ENCODE data around the gene GPR132. TPM values are rescaled to one million over a fixed set of nuclear protein-coding genes. Genes with fewer than 3 reads are reported as not detected.

Gene GPR132
- total and polyA plus RNA-seq, 10 of the 15 experiments (the other 5 are each of a cell fraction or from before 2014, with no cell fraction given): 1.9 to 49.3 (median 20.4) TPM

DNA sequence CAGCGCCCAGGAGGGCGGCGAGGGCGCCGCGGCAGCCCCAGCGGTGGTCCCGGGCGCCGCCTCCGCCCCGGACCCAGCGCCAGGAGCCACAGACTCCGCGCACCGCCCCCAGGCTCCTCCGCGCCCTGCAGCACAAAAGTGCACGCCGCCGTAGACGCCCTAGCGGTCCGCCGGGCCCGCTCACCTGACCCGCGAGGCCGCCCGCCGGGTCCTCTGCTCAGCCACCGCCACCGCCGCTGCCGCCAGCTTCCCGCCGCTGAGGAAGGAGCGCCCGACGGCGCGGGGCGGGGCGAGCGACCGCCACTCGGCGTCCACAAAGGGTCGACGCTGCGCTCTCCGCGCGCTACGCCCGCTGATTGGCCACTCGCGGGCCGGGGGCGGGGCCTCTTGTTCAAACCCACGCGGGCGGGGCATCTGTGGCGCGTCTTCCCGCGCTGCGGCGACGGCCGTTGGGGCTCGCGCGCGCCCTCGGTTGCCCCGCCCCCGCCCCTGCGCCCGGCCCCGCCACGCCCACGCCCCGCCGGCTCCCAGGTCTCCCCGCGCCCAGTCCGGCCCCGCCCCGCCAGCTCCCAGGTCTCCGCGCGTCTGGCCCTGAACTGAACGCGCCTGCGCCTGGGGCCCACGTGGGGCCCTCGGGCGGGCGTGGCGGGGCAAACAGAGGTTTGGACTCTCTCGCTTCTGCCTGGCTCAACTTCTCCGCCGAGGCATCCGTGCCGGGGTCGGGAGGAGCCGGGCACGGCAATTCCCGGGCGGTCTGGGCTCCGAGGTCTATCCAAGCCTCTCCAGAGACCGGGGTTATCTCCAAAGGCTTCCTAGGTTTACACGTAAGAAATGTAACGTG lies 44.2 kb downstream of the GPR132 start, which contains the start of gene CDCA4 (continued):
- TF ChIP-seq RELB (IDR thresholded peaks at IDR 0.05; ENCODE audit: low read depth) (no peak), YY1 (IDR thresholded peaks at IDR 0.05; ENCODE audit: low read depth, low read length) (no peak; the same call in none of the 2 replicates), EZH2 (IDR thresholded peaks at IDR 0.05; ENCODE audit: borderline replicate concordance, control insufficient read depth, low read depth, low read length) (no peak), MTA2 (IDR thresholded peaks at IDR 0.05; ENCODE audit: low read depth) (no peak), YBX1 (IDR thresholded peaks at IDR 0.05) (no peak), ZNF384 (IDR thresholded peaks at IDR 0.05; ENCODE audit: borderline replicate concordance, low read depth, low read length) (no peak), BACH1 (IDR thresholded peaks at IDR 0.05; ENCODE audit: borderline replicate concordance) (0 out of 2 replicates have a peak, but pooled peaks have one; percentile 29), NR2C1 (IDR thresholded peaks at IDR 0.05) (0 out of 2 replicates have a peak, but pooled peaks have one; percentile 8), ATF7 (IDR thresholded peaks at IDR 0.05; ENCODE audit: low read depth) (no peak), NFIC (IDR thresholded peaks at IDR 0.05; ENCODE audit: low read depth, low read length) (no peak), MXI1 (IDR thresholded peaks at IDR 0.05; ENCODE audit: low read depth, low read length) (peak; percentile 95), IRF4 (IDR thresholded peaks at IDR 0.05; ENCODE audit: low read depth, low read length) (no peak), MYB (IDR thresholded peaks at IDR 0.05; ENCODE audit: borderline replicate concordance, low read depth, low read length) (no peak), SP1 (IDR thresholded peaks at IDR 0.05; ENCODE audit: low read depth, low read length) (peak; percentile 81), RELA (IDR thresholded peaks at IDR 0.05; ENCODE audit: borderline replicate concordance, partially characterized antibody) (peak; percentile 33), CEBPB (IDR thresholded peaks at IDR 0.05; ENCODE audit: borderline replicate concordance in 1 of 2, low read depth in 2 of 2, low read length in 2 of 2) (no peak), MLLT1 (IDR thresholded peaks at IDR 0.05) (no peak; the same call in 1 of the 2 replicates), ZNF207 (IDR thresholded peaks at IDR 0.05; ENCODE audit: borderline replicate concordance) (peak; percentile 43; the same call in 1 of the 2 replicates), ETV6 (conservative IDR thresholded peaks at IDR 0.05 in 1 of 2, IDR thresholded peaks at IDR 0.05 in 1 of 2; ENCODE audit: borderline replicate concordance in 1 of 2, low read depth in 1 of 2) (no peak), RAD21 (IDR thresholded peaks at IDR 0.05; ENCODE audit: insufficient read depth, low read depth, low read length) (no peak)
- TF ChIP-seq, protein P1, sequence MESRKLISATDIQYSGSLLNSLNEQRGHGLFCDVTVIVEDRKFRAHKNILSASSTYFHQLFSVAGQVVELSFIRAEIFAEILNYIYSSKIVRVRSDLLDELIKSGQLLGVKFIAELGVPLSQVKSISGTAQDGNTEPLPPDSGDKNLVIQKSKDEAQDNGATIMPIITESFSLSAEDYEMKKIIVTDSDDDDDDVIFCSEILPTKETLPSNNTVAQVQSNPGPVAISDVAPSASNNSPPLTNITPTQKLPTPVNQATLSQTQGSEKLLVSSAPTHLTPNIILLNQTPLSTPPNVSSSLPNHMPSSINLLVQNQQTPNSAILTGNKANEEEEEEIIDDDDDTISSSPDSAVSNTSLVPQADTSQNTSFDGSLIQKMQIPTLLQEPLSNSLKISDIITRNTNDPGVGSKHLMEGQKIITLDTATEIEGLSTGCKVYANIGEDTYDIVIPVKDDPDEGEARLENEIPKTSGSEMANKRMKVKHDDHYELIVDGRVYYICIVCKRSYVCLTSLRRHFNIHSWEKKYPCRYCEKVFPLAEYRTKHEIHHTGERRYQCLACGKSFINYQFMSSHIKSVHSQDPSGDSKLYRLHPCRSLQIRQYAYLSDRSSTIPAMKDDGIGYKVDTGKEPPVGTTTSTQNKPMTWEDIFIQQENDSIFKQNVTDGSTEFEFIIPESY (IDR thresholded peaks at IDR 0.05): no peak
- TF ChIP-seq, protein P2, sequence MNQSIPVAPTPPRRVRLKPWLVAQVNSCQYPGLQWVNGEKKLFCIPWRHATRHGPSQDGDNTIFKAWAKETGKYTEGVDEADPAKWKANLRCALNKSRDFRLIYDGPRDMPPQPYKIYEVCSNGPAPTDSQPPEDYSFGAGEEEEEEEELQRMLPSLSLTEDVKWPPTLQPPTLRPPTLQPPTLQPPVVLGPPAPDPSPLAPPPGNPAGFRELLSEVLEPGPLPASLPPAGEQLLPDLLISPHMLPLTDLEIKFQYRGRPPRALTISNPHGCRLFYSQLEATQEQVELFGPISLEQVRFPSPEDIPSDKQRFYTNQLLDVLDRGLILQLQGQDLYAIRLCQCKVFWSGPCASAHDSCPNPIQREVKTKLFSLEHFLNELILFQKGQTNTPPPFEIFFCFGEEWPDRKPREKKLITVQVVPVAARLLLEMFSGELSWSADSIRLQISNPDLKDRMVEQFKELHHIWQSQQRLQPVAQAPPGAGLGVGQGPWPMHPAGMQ (IDR thresholded peaks at IDR 0.05; ENCODE audit: borderline replicate concordance): no peak
